HG03442 (cell line): ENCODE results near the gene SLC25A23.

ENCODE experiments used
- ATAC-seq: cut with Tn5 transposase; IDR thresholded peaks from one replicate; pipeline ENCODE4 v1.9.1; 2021; ENCODE audit warnings: mild to moderate bottlenecking, moderate library complexity; ENCODE audit not compliant: unreplicated experiment

SLC25A23 gene

GRCh38 chr19:6425732-6426620 is 33.6 kb downstream of the SLC25A23 start:
- no peak for ATAC-seq

- peak; percentile 84 for ATAC-seq
Measured at GRCh38 chr19:6424939-6425731, 34.5 kb downstream of the SLC25A23 start.

GRCh38 chr19:6424195-6424938 is 35.2 kb downstream of the SLC25A23 start, which contains the start of gene KHSRP:
Gene KHSRP (minus strand): TSS chr19:6424811. CDS start chr19:6424701, 110 bp downstream.
- no peak for ATAC-seq

DNA sequence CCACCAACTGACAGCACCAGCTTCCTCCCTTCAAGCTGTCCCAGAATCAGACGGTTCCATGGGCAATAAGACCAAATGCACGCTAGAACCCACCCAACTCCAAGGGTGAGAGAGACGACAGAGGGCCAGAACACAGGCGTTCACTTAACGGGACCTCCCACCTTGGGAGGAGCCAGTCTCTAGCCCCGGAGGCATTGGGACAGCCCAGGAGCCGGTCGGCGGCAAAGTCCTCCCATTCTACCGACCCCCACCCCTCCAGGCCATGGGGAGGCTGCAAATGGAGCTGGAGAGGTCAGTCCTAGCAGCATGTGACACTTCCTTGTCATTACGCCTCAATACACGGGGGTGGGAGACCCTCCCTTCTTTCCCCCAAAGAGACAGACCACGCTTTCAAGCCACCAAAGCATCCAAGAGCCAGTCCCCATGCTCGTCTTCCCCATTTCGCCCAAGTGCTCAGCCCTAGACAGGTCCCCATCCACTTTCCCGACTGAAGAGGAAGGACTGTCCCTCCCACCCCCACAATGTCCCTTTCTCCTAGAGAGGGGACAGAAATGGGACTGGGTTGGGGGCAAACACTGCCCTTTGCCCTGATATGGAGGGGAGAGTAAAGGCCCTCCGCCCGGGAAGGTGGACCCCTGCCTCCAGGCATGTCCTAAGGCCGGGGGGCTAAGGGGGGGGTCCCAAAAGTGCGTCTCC is 35.9 kb downstream of the SLC25A23 start:
- no peak for ATAC-seq

DNA sequence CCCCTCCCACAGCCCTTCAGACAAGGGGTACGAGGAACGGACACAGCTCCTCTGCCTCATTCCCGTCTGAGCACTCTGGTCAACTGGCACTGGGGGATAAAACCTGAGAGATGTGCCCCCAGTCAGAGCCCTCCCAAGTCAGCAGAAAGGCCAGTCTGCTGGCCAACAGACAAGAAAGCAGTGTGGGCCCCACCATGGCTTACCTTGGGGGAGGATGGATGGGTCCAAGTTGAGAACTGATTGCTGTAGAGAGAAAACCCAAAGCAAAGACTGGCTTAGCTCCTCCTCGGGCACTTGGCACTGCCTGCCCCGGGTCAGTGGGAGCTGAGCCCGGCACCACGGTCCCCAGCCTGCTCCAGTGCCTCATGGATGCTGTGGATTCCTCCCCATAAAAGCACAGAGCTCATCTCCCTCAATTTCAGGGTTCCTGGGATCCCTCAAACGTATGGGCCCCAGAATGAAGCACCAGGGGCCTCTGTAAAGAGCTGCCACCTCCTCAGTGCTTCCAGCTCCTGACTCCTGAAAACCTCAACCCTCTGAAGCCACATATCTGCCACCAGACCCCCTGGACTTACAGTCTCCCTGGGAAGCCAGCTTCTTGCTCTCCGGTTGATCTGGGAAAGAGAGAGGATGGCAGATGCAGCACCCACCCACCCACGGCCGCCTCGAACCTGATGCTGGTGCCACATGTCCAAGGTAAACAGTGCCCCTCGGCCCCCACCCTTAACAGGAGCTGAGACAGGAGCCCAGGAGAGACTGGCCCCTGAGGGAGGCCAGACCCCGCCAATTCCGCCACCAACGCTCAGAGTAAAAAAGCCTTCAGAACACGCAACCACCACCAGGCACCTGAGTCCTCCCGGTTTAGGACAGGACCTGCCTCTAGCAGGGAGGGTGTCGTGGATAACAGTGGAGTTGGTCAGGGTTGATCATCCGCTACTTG is 38.2 kb downstream of the SLC25A23 start:
- no peak for ATAC-seq

DNA sequence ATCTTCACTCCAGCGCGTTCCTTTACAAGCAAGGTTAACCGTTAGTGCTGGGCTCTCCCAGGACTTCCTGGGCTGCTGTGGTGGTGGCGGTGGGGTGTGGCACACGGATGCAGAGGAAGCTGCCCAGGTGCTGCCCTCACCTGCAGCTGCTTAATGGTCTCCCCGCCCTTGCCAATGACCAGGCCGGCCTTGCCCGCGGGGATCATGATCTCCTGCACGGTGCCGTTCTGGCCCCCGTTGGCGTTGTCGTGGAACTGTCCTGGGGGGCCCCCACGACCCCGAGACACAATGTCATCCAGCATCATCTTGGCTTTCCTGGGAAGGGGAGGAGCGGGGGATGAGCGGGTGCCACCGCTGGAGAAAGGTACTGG is 41.0 kb downstream of the SLC25A23 start:
- no peak for ATAC-seq

GRCh38 chr19:6417713-6418561 is 41.7 kb downstream of the SLC25A23 start:
- no peak for ATAC-seq

GRCh38 chr19:6416658-6417405 is 42.8 kb downstream of the SLC25A23 start:
- no peak for ATAC-seq

DNA sequence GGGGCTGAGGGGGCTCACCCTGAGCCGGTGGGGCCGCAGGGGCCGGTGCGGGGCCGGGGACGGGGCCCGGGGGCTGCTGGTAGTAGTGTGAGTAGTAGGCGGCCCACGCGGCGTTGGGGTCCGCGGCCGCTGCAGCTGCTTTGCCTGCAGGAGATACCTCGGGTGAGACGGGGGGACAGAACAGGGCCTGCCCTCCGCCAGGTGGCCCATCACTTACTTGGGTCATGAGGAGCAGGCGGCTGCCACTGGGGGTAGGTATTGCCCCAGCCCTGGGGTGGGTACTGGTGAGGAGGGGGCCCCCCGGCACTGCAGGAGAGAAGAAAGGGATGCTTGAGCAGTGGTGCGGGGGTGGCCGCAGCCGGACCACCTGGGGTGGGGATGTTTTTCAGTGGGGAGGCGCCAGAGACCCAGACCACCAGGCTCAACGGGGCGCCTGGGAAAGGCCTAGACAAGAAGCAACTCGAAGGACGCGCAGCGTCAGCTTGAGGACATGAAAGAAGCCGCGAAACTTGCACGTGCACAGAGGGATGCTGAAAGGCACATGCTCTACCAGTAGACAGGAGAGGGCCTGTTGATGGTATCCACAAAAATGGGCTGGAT is 43.9 kb downstream of the SLC25A23 start:
- ATAC-seq, result no peak

GRCh38 chr19:6414793-6415590 is 44.6 kb downstream of the SLC25A23 start:
- ATAC-seq, result no peak

DNA sequence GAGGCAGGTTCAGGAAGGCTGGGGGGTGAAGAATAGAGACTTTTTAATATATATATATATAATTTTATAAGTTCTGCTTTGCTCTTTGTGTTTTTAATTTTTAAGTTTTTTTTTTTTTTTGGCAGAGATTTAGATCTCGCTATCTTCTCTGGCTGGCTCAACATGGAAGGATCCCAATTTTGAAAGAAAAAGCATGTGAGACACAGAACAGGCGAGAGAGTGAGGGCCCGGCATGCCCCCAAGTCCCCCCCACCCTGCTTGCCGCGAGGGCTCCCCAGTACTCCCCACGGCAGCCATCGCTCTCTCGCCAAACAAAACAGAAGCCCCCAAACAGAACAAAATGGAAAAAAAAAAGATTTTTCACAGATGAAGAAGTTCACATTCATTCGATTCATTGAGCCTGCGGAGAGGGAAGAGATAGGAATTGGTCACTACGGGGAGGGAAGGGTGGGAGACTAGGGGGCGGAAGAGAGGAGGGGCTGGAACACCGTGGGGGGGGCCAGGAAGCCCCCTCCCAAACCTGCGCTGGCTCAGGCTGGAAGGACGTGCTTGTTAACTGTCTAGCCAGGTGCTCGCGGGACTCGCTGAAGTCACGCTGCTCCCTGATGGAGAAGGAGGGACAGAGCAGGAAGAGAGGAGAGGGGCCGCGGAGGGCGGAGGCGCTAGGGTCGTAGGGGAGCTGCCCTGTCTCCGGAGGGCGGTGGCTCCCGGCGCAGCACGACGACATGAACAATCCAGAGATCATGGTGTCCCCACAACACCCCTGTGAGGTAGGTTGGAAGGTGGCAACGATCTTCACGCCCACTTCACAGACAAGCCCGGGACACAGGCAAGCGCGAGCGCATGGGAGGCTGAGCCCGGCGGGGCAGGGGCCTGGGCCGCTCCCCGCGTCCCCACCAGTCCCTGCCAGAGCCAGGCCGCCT is 45.6 kb downstream of the SLC25A23 start:
- ATAC-seq, result no peak

- no peak for ATAC-seq
Measured at GRCh38 chr19:6413291-6413690, 46.3 kb downstream of the SLC25A23 start.

- ATAC-seq, result no peak
Measured at GRCh38 chr19:6412447-6413091, 47.0 kb downstream of the SLC25A23 start.

- ATAC-seq, result no peak
Measured at GRCh38 chr19:6412061-6412446, 47.5 kb downstream of the SLC25A23 start.

GRCh38 chr19:6409346-6409745 is 50.2 kb downstream of the SLC25A23 start:
- ATAC-seq, result no peak
